H1 (cell line): Measurements from ENCODE around the gene SLC15A2.

Experiments used
- ASH2L ChIP-seq: fragments of 200-600, 300-600 bp; sonication (generic); IDR thresholded peaks from one replicate; pipeline ENCODE4 v1.7.1; 2017; ENCODE audit warnings: low read length
- JUND ChIP-seq: IDR thresholded peaks from 2 replicates; pipeline ENCODE4 v1.6.1; 2011; ENCODE audit warnings: mild to moderate bottlenecking, improper control_type of control experiment, low read length
- POLR2A ChIP-seq, 2 experiments: IDR thresholded peaks; 1 replicate in 1 of 2; 2 replicates in 1 of 2; pipeline ENCODE4 v1.6.1; 2011; ENCODE audit warnings: low read depth in 2 of 2, low read length in 2 of 2, mild to moderate bottlenecking in 2 of 2; ENCODE audit errors: control extremely low read depth in 1 of 2
- TAF1 ChIP-seq: IDR thresholded peaks from 2 replicates; pipeline ENCODE4 v1.6.1; 2011; ENCODE audit warnings: mild to moderate bottlenecking, low read depth, low read length
- TF ChIP-seq, protein P1 (sequence below), 3 experiments: IDR thresholded peaks; 1 replicate in 2 of 3; 2 replicates in 1 of 3; pipeline versions ENCODE4 v1.5.1 to v1.6.1; 2011; ENCODE audit warnings: low read length in 3 of 3, mild to moderate bottlenecking in 3 of 3, inconsistent platforms in 2 of 3, low read depth in 1 of 3, moderate library complexity in 1 of 3; ENCODE audit not compliant: insufficient read depth in 1 of 3; ENCODE audit errors: control extremely low read depth in 1 of 3

DNA sequence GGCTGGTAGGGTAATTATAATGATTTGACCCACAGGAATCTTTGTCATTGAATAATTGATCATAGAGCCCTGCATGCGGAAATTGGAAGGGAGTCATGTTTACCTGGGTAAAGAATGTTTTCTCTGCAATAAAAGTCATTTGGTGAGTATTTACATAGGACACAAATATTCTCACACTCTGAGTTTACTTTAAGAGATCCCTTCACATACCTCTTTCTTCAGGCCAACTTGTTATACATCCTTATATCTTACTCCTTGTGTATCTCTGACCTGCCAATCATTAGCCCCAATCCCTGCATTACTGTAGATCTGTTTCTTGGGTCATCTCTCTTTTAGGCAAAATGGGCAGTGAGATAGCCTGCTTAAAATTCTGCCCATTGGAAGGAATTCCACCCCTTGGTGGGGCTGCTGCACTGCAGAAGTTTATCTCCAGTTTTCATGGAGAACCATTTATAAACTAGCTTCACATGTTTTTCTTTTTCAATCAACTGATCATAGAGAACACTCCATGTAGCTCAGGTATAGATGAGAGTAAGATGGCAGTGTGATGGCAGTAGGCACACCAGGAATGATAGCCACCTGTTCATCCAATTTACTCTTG, 81.6 kb downstream of the SLC15A2 start:
- TF ChIP-seq, protein P1, sequence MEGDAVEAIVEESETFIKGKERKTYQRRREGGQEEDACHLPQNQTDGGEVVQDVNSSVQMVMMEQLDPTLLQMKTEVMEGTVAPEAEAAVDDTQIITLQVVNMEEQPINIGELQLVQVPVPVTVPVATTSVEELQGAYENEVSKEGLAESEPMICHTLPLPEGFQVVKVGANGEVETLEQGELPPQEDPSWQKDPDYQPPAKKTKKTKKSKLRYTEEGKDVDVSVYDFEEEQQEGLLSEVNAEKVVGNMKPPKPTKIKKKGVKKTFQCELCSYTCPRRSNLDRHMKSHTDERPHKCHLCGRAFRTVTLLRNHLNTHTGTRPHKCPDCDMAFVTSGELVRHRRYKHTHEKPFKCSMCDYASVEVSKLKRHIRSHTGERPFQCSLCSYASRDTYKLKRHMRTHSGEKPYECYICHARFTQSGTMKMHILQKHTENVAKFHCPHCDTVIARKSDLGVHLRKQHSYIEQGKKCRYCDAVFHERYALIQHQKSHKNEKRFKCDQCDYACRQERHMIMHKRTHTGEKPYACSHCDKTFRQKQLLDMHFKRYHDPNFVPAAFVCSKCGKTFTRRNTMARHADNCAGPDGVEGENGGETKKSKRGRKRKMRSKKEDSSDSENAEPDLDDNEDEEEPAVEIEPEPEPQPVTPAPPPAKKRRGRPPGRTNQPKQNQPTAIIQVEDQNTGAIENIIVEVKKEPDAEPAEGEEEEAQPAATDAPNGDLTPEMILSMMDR (IDR thresholded peaks at IDR 0.05; ENCODE audit: control extremely low read depth in 1 of 3, insufficient read depth in 1 of 3, low read depth in 1 of 3, low read length in 3 of 3): no peak
- no peak for TF ChIP-seq ASH2L
- no peak for TF ChIP-seq TAF1
- TF ChIP-seq POLR2A (IDR thresholded peaks at IDR 0.05; ENCODE audit: control extremely low read depth in 1 of 2, low read depth in 2 of 2, low read length in 2 of 2): no peak
- no peak for TF ChIP-seq JUND
